Measurements from ENCODE around the gene ORC1. TPM values are rescaled to one million over a fixed set of nuclear protein-coding genes. Genes with fewer than 3 reads are reported as not detected.

ORC1 gene
- total and polyA plus RNA-seq, 2 of the 8 experiments (the other 6 are each of a cell fraction or from before 2014, with no cell fraction given): 36.9 to 49.0 TPM

GRCh38 chr1:52360595-52360968 is 43.6 kb downstream of the ORC1 start (continued):
- no peak for TF ChIP-seq CHD7 (IDR thresholded peaks at IDR 0.05; ENCODE audit: insufficient replicate concordance, low read length)
- TF ChIP-seq SIN3A (conservative IDR thresholded peaks at IDR 0.05 in 1 of 2, IDR thresholded peaks at IDR 0.05 in 1 of 2; ENCODE audit: low read depth in 1 of 2, low read length in 2 of 2): no peak
- no peak for TF ChIP-seq PHF8 (conservative IDR thresholded peaks at IDR 0.05; ENCODE audit: low read depth, low read length)
- TF ChIP-seq USF2 (IDR thresholded peaks at IDR 0.05; ENCODE audit: low read length): no peak
- no peak for TF ChIP-seq ATF3 (IDR thresholded peaks at IDR 0.05; ENCODE audit: insufficient read depth, low read depth, low read length)
- TF ChIP-seq ATF2 (IDR thresholded peaks at IDR 0.05; ENCODE audit: low read length): no peak
- no peak for TF ChIP-seq CTBP2 (IDR thresholded peaks at IDR 0.05; ENCODE audit: borderline replicate concordance, insufficient read depth, insufficient read length, low read length)
- no peak for TF ChIP-seq CREB1 (IDR thresholded peaks at IDR 0.05)
